HEK293 (cell line): ENCODE results near the gene LPIN3.

Source experiments
- CTCF ChIA-PET: fragments of 350-600 bp; formaldehyde crosslinking; extraction: SDS; loops from one replicate; lab custom pipeline; 2021; ENCODE audit warnings: antibody characterized with exemption; lab: Yijun Ruan, JAX
- POLR2A ChIA-PET: fragments of 300-600 bp; formaldehyde crosslinking; extraction: SDS; loops from one replicate; lab custom pipeline; 2020; ENCODE audit warnings: antibody characterized with exemption, inconsistent platforms; lab: Yijun Ruan, JAX
- H3K27ac ChIP-seq: fragments of 200-500 bp; sonication (Bioruptor generic); 2 replicates; pipeline ENCODE4 v1.5.1; 2014; ENCODE audit warnings: low read depth, low read length, control low read depth, inconsistent platforms; ENCODE audit errors: extremely low read depth
- H3K36me3 ChIP-seq, 2 experiments: fragments of 200-500 bp in 1 of 2; sonication (Bioruptor generic) in 1 of 2; 1 replicate in 1 of 2; 2 replicates in 1 of 2; pipeline ENCODE4 v1.5.1; 2014 to 2017; ENCODE audit warnings: inconsistent platforms in 2 of 2, low read length in 2 of 2; ENCODE audit not compliant: control insufficient read depth in 2 of 2, insufficient read depth in 1 of 2
- H3K4me1 ChIP-seq: fragments of 200-500 bp; sonication (Bioruptor generic); 2 replicates; pipeline ENCODE4 v1.5.1; 2014; ENCODE audit warnings: mild to moderate bottlenecking, low read length, inconsistent platforms; ENCODE audit not compliant: control insufficient read depth, insufficient read depth
- H3K4me3 ChIP-seq: 2 replicates; pipeline ENCODE4 v1.5.1; 2011; ENCODE audit warnings: low read depth, mild to moderate bottlenecking, control low read depth, low read length, moderate library complexity
- H3K9me3 ChIP-seq: fragments of 200-500 bp; sonication (Bioruptor generic); 2 replicates; pipeline ENCODE4 v1.5.1; 2014; ENCODE audit warnings: low read depth, low read length, inconsistent platforms; ENCODE audit not compliant: control insufficient read depth, insufficient read depth
- BCL11A ChIP-seq: fragments of 450-650 bp; formaldehyde crosslinking; IDR thresholded peaks from 2 replicates; pipeline ENCODE4 v1.5.1; 2016; ENCODE audit warnings: low read depth, missing biosample characterization, missing genetic modification characterization
- FEZF1 ChIP-seq: fragments of 450-650 bp; formaldehyde crosslinking; IDR thresholded peaks from 2 replicates; pipeline ENCODE4 v1.5.1; 2016; ENCODE audit warnings: missing biosample characterization, missing genetic modification characterization
- GLIS1 ChIP-seq: fragments of 450-650 bp; formaldehyde crosslinking; IDR thresholded peaks from 2 replicates; pipeline ENCODE4 v1.5.1; 2016; ENCODE audit warnings: missing biosample characterization, missing genetic modification characterization
- KLF1 ChIP-seq: fragments of 450-650 bp; formaldehyde crosslinking; IDR thresholded peaks from 2 replicates; pipeline ENCODE4 v1.5.1; 2016; ENCODE audit warnings: missing biosample characterization, missing genetic modification characterization
- KLF7 ChIP-seq: fragments of 450-650 bp; formaldehyde crosslinking; IDR thresholded peaks from 2 replicates; pipeline ENCODE4 v1.5.1; 2016; ENCODE audit warnings: missing biosample characterization, missing genetic modification characterization, borderline replicate concordance
- PRDM1 ChIP-seq: fragments of 450-650 bp; formaldehyde crosslinking; IDR thresholded peaks from 2 replicates; pipeline ENCODE4; 2016; ENCODE audit warnings: missing biosample characterization, missing genetic modification characterization
- YY2 ChIP-seq: fragments of 450-650 bp; formaldehyde crosslinking; IDR thresholded peaks from 2 replicates; pipeline ENCODE4 v1.5.1; 2016; ENCODE audit warnings: missing biosample characterization, missing genetic modification characterization
- ZBTB21 ChIP-seq: fragments of 450-650 bp; formaldehyde crosslinking; IDR thresholded peaks from 2 replicates; pipeline ENCODE4 v1.5.1; 2017; ENCODE audit warnings: missing biosample characterization, missing genetic modification characterization
- ZNF140 ChIP-seq: fragments of 450-650 bp; formaldehyde crosslinking; IDR thresholded peaks from 2 replicates; pipeline ENCODE4 v1.5.1; 2016; ENCODE audit warnings: missing biosample characterization, missing genetic modification characterization
- ZNF2 ChIP-seq: fragments of 450-650 bp; formaldehyde crosslinking; IDR thresholded peaks from 2 replicates; pipeline ENCODE4 v1.5.1; 2016; ENCODE audit warnings: missing biosample characterization, missing genetic modification characterization
- ZNF37A ChIP-seq: fragments of 450-650 bp; IDR thresholded peaks from 2 replicates; pipeline ENCODE4 v1.5.1; 2018; ENCODE audit warnings: missing biosample characterization, missing genetic modification characterization
- ZNF560 ChIP-seq: fragments of 450-650 bp; formaldehyde crosslinking; IDR thresholded peaks from 2 replicates; pipeline ENCODE4 v1.5.1; 2017; ENCODE audit warnings: missing biosample characterization, missing genetic modification characterization, borderline replicate concordance
- ZNF610 ChIP-seq: fragments of 450-650 bp; formaldehyde crosslinking; IDR thresholded peaks from 2 replicates; pipeline ENCODE4 v1.5.1; 2016; ENCODE audit warnings: missing biosample characterization, missing genetic modification characterization, borderline replicate concordance
- ZNF792 ChIP-seq: fragments of 450-650 bp; formaldehyde crosslinking; IDR thresholded peaks from 2 replicates; pipeline ENCODE4 v1.5.1; 2016; ENCODE audit warnings: missing biosample characterization, missing genetic modification characterization
- ZSCAN30 ChIP-seq: fragments of 450-650 bp; IDR thresholded peaks from 2 replicates; pipeline ENCODE4 v1.5.1; 2018; ENCODE audit warnings: missing biosample characterization, mild to moderate bottlenecking, missing genetic modification characterization, moderate library complexity
- TF ChIP-seq, protein P1 (sequence below): fragments of 450-650 bp; formaldehyde crosslinking; IDR thresholded peaks from 2 replicates; pipeline ENCODE4 v1.5.1; 2016; ENCODE audit warnings: missing biosample characterization, missing genetic modification characterization
- TF ChIP-seq, protein P2 (sequence below): fragments of 450-650 bp; formaldehyde crosslinking; IDR thresholded peaks from 2 replicates; pipeline ENCODE4; 2016; ENCODE audit warnings: missing biosample characterization, missing genetic modification characterization
- TF ChIP-seq, protein P3 (sequence below): fragments of 450-650 bp; formaldehyde crosslinking; IDR thresholded peaks from 2 replicates; pipeline ENCODE4 v1.5.1; 2016; ENCODE audit warnings: missing biosample characterization, missing genetic modification characterization
- TF ChIP-seq, protein P4 (sequence below): fragments of 450-650 bp; formaldehyde crosslinking; IDR thresholded peaks from 2 replicates; pipeline ENCODE4 v1.5.1; 2017; ENCODE audit warnings: missing biosample characterization, missing genetic modification characterization

The LPIN3 gene

DNA sequence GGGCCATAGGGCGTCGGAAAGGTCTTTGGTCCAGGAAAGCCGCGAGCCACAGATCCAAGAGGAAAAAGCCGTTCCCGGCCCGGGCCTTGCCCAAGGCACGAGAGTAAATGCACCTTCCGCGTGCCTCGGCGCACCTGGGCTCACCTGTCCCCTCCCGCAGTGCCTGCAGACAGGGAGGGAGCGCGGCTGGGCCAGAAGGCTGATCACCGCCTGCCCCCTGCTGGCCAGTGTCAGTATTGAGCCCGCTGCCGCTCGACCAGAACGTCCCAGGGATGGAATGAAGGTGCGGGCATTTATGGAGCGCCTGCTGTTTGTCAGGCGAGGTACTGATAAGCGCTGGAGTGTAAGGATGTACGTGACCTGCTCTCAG is 679 bp upstream of the LPIN3 start (continued):
- TF ChIP-seq, protein P1, sequence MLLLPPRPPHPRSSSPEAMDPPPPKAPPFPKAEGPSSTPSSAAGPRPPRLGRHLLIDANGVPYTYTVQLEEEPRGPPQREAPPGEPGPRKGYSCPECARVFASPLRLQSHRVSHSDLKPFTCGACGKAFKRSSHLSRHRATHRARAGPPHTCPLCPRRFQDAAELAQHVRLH: no peak
- TF ChIP-seq ZBTB21 (no peak), YY2 (0 out of 2 replicates have a peak, but pooled peaks have one; percentile 20), ZNF2 (tag by site-specific recombination) (peak; percentile 74; the same call in 1 of the 2 replicates), ZNF610 (tag by site-specific recombination) (peak; percentile 62; the same call in 1 of the 2 replicates), ZSCAN30 (tag by site-specific recombination) (peak; percentile 45; the same call in 1 of the 2 replicates), KLF1 (tag by site-specific recombination) (no peak), ZNF37A (tag by site-specific recombination) (no peak), ZNF792 (tag by site-specific recombination) (peak; percentile 99)
- TF ChIP-seq, all 188 proteins: peak for 27

DNA sequence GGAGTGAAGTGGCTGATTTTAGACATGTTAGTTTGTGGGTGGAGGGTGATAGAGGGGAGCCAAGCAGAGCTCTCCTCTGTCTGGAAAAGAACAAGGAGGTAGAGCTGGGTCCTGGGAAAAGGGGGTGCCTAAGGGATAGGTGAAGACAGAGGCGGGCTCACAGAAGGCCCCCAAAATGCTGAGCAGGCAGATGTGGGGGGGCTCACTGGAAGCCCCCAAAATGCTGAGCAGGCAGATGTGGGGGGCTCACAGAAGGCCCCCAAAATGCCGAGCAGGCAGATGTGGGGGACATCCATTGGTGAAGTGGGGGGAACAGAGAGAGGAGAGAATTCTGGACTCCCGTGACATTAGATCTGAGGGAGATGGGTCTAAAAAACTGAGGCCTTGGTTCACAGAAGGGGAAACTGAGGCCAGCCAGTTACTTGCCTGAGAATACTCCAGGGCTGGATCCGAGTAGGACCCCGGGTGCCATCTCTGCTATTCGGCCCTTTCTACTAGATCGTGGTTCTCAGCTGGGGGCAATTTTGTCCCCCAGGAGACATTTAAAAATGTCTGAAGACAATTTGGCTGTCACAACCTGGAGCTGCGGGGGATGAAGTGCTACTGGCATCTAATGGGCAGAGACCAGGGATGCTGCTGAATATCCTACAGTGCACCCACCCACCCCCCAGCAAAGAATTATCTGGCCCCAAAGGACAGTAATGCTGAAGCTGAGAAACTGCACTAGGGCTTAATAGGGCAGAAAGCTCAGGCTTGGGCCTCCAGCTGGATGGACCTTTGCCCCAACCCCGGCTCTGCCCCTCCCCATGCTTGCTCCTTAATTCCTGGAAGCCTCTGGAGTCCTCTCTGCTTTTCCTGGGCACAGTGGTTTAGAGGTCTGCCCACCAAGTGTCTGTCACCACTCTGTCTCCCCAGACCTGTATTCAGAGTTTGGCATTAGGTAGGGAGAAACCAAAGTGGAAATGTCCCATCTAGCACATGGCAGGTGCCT is 2.1 kb downstream of the LPIN3 start:
- Histone ChIP-seq H3K4me1 (no peaks in the 10 kb centered on the region; the same call in 1 of the 2 replicates), H3K36me3 (peaks cover 0 to 21% of the 10 kb centered on the region in 2 experiments; a peak in 1 of 3 replicates), H3K9me3 (no peaks in the 10 kb centered on the region), H3K4me3 (no peak overlapping the region), H3K27ac (no peak overlapping the region)
- ChIA-PET CTCF (interaction anchor here (0.6 to 1.0 kb wide), 4 partner anchors 16 to 200 kb away, joined by 3 to 7 read pairs (median 5); no protein-coding TSS in a partner anchor), POLR2A (interaction anchor here (0.7 kb wide), 1 partner anchor 163 kb away, joined by 3 read pairs; no protein-coding TSS in a partner anchor)
- TF ChIP-seq, protein P2, sequence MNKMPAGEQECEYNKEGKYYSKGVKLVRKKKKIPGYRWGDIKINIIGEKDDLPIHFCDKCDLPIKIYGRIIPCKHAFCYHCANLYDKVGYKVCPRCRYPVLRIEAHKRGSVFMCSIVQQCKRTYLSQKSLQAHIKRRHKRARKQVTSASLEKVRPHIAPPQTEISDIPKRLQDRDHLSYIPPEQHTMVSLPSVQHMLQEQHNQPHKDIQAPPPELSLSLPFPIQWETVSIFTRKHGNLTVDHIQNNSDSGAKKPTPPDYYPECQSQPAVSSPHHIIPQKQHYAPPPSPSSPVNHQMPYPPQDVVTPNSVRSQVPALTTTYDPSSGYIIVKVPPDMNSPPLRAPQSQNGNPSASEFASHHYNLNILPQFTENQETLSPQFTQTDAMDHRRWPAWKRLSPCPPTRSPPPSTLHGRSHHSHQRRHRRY: no peak
- TF ChIP-seq GLIS1 (tag by site-specific recombination) (0 out of 2 replicates have a peak, but pooled peaks have one; percentile 11), PRDM1 (tag by site-specific recombination) (no peak), ZNF560 (tag by site-specific recombination) (no peak), ZNF140 (no peak), BCL11A (tag by site-specific recombination) (no peak), FEZF1 (tag by site-specific recombination) (no peak), KLF7 (tag by site-specific recombination) (no peak)
- TF ChIP-seq, protein P3, sequence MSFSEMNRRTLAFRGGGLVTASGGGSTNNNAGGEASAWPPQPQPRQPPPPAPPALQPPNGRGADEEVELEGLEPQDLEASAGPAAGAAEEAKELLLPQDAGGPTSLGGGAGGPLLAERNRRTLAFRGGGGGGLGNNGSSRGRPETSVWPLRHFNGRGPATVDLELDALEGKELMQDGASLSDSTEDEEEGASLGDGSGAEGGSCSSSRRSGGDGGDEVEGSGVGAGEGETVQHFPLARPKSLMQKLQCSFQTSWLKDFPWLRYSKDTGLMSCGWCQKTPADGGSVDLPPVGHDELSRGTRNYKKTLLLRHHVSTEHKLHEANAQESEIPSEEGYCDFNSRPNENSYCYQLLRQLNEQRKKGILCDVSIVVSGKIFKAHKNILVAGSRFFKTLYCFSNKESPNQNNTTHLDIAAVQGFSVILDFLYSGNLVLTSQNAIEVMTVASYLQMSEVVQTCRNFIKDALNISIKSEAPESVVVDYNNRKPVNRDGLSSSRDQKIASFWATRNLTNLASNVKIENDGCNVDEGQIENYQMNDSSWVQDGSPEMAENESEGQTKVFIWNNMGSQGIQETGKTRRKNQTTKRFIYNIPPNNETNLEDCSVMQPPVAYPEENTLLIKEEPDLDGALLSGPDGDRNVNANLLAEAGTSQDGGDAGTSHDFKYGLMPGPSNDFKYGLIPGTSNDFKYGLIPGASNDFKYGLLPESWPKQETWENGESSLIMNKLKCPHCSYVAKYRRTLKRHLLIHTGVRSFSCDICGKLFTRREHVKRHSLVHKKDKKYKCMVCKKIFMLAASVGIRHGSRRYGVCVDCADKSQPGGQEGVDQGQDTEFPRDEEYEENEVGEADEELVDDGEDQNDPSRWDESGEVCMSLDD (tag by site-specific recombination): 0 out of 2 replicates have a peak, but pooled peaks have one; percentile 31
- TF ChIP-seq, protein P4, sequence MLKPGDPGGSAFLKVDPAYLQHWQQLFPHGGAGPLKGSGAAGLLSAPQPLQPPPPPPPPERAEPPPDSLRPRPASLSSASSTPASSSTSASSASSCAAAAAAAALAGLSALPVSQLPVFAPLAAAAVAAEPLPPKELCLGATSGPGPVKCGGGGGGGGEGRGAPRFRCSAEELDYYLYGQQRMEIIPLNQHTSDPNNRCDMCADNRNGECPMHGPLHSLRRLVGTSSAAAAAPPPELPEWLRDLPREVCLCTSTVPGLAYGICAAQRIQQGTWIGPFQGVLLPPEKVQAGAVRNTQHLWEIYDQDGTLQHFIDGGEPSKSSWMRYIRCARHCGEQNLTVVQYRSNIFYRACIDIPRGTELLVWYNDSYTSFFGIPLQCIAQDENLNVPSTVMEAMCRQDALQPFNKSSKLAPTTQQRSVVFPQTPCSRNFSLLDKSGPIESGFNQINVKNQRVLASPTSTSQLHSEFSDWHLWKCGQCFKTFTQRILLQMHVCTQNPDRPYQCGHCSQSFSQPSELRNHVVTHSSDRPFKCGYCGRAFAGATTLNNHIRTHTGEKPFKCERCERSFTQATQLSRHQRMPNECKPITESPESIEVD (tag by site-specific recombination): no peak
